Neural progenitor cell (in vitro differentiated cells): ENCODE measurements around the gene IWS1.

Experiments used
- EZH2 ChIP-seq: fragments of 200-600 bp; sonication (generic); IDR thresholded peaks from 2 replicates; pipeline ENCODE4 v1.6.1; 2017; ENCODE audit warnings: antibody characterized with exemption, mild to moderate bottlenecking, moderate library complexity
- EZH2phosphoT487 ChIP-seq: fragments of 200-600 bp; sonication (generic); IDR thresholded peaks from 2 replicates; pipeline ENCODE4 v1.6.1; 2017; ENCODE audit warnings: antibody characterized with exemption
- TF ChIP-seq, protein P1 (sequence below): fragments of 200-600 bp; sonication (generic); IDR thresholded peaks from 2 replicates; pipeline ENCODE4 v1.5.1; 2017; ENCODE audit warnings: antibody characterized with exemption, mild to moderate bottlenecking

DNA sequence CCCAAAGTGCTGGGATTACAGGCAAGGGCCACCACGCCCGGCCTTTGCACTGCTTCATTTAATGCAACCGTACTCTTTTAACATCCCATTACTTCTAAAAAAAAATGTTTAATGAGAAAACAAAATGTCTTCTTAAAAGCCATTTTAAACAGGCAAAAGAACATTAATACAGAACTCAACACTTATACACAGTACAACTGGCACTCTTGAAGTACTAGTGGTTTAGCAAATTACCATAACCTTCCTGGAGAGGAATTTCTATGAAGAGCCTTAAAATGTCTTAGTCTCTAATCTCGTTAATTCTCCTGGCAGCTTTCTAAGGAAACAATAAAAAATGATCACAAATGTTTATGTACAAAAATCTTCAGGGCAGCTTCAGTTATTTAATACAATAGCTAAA, 5.9 kb downstream of the IWS1 start:
- no peak for TF ChIP-seq EZH2phosphoT487
- TF ChIP-seq, protein P1, sequence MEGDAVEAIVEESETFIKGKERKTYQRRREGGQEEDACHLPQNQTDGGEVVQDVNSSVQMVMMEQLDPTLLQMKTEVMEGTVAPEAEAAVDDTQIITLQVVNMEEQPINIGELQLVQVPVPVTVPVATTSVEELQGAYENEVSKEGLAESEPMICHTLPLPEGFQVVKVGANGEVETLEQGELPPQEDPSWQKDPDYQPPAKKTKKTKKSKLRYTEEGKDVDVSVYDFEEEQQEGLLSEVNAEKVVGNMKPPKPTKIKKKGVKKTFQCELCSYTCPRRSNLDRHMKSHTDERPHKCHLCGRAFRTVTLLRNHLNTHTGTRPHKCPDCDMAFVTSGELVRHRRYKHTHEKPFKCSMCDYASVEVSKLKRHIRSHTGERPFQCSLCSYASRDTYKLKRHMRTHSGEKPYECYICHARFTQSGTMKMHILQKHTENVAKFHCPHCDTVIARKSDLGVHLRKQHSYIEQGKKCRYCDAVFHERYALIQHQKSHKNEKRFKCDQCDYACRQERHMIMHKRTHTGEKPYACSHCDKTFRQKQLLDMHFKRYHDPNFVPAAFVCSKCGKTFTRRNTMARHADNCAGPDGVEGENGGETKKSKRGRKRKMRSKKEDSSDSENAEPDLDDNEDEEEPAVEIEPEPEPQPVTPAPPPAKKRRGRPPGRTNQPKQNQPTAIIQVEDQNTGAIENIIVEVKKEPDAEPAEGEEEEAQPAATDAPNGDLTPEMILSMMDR, result no peak
- TF ChIP-seq EZH2, result no peak
